GM12865 (cell line): ENCODE data around the gene SPTAN1.

Experiments used
- DNase-seq: peaks from one replicate; pipeline ENCODE4 v3.0.0; 2010; ENCODE audit warnings: low read depth
- H3K4me3 ChIP-seq: 2 replicates; pipeline ENCODE4 v1.5.1; 2011; ENCODE audit warnings: mild to moderate bottlenecking, low read depth, low read length, control low read depth
- TF ChIP-seq, protein P1 (sequence below): IDR thresholded peaks from 2 replicates; pipeline ENCODE4 v1.5.1; 2011; ENCODE audit warnings: low read length, control low read depth, low read depth, inconsistent platforms; ENCODE audit not compliant: insufficient read depth; ENCODE audit errors: missing control alignments

SPTAN1 gene

DNA sequence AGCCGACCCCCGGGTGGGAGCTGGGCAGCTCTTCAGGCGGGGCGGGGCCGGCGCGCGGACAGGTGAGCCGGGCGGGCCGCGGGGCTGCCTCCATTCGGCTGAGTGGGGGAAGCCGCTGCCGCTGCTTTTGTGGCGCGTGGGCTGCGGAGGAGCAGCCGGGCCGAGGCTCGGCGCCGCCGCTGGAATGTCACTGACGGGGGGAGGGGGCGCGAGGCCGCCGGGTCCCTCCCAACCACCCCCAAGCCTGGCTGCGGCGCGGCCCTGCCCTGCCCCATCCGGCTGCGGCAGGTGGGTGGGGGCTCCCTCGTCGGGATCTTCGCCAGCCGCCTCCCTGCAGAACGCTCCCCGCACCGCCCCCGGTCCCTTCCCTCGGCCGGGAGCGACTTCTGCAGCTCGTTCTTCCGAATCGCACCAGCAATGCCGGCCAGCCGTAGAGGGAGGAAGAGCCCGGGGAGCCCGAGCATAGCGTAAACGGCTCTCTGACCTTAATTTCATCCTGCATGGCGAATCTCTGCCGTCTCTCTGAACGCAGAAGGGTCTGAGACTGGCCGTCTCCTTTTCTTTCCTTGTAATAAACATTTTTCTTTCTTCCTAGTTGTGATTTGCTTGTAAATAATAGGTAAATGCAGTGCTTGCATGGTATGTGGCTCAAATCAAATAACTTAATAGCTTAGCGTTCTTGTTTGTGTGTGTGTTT lies 505 bp downstream of the SPTAN1 start:
- DNase-seq, result peak; percentile 50
- peak overlapping the region; percentile 91 for H3K4me3 ChIP-seq
- TF ChIP-seq, protein P1, sequence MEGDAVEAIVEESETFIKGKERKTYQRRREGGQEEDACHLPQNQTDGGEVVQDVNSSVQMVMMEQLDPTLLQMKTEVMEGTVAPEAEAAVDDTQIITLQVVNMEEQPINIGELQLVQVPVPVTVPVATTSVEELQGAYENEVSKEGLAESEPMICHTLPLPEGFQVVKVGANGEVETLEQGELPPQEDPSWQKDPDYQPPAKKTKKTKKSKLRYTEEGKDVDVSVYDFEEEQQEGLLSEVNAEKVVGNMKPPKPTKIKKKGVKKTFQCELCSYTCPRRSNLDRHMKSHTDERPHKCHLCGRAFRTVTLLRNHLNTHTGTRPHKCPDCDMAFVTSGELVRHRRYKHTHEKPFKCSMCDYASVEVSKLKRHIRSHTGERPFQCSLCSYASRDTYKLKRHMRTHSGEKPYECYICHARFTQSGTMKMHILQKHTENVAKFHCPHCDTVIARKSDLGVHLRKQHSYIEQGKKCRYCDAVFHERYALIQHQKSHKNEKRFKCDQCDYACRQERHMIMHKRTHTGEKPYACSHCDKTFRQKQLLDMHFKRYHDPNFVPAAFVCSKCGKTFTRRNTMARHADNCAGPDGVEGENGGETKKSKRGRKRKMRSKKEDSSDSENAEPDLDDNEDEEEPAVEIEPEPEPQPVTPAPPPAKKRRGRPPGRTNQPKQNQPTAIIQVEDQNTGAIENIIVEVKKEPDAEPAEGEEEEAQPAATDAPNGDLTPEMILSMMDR, result no peak

DNA sequence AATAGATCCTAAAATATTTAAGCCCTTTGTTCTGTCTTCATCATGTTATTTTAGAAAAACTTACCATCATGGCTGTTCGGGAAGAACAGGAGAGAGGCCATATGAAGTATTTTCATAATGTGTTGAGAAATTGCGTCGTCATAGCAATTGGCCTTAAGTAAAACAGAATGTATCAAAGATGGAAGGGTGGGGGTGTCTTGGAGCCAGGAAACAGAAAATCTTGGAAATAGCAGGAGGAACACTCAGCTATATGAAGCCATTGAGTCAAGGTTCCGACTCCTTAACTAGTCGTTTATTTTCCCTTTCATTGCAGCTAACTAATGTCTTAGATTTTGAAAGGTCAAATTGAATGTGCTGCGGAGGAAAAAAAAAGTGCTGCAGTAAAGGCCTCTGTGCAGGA lies 1.3 kb downstream of the SPTAN1 start:
- H3K4me3 ChIP-seq, result peak overlapping the region; percentile 91
- TF ChIP-seq, protein P1, result no peak
- DNase-seq, result no peak

DNA sequence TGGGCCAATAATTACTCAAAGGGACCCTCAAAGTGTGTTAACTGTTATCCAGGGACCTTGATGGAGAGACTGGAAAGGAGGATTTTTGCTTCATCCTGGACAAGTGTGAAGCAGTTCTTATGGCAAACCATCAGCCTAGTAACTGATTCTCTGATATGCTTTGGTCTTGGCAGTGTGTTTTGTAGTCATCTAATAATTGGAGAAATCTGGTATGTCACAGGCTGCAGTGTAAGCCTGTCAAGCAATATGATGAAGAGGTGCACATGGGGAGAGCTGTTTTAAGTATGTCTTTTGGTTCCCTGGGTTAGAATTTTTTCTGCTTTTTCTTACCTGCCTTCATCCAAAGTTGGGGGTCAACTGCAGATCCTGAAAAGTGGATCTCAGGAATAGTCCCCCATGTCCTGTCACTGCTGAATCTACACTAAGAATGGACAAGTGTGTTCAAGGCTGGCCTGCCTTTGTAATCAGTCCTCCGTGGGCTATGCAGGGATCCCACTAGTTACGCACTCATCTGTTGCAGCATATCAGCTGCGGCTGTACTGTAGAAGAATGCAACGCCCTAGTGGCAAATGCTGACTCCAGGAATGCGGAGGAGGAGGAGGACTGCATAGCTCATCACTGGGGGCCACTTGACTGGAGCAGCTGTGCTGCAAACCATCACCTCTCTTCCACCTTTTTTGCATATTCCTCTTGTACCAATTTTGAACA lies 1.9 kb downstream of the SPTAN1 start:
- TF ChIP-seq, protein P1, result no peak
- peak; percentile 46 for DNase-seq
- H3K4me3 ChIP-seq, result peak overlapping the region; percentile 91

DNA sequence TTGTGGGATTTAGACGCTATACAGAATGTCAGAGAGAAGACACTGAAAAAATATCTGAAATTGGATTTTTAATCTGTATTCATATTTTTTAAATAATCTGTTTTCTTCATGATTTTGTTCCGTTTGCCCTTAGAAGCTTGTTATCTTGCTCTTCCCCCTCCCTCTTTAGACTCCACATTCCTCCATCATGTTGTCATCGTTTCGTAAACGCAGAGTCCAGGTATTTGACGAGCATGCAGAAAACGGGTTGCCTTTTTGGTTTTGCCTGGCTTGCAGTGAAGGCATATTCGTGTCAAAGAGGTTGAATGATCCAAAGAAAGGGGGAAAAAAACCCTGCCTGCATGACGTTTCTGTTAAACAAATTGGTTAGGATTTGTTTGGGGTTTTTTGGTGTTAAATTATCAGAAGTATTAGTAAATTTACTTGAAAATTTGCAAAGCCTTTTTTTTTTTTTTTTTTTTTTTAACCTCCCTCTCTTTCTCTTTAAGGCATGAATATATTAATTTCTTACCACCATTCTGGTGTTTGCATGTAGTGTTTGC lies 2.9 kb downstream of the SPTAN1 start:
- no peak overlapping the region for H3K4me3 ChIP-seq
- TF ChIP-seq, protein P1, result no peak
- no peak for DNase-seq

DNA sequence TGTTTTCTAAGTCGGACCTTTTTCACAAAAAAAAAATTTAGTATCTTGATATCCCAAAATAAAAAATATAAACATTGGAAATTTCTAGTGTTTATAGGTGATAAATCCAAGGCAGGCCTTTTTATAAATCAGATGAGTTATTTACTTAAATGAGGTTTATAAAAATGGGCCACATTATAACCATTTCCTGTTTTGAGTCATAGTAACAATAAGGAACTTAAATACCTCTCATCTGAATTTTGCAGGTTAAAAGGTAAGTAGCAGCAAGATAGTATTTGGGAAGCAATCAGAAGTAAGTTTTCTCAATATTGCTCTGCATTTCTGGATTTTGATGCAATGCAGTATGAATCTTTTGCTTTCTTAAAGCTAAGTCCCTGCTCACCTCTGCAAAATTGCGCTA lies 3.9 kb downstream of the SPTAN1 start:
- no peak overlapping the region for H3K4me3 ChIP-seq
- TF ChIP-seq, protein P1, result no peak
- peak; percentile 21 for DNase-seq

DNA sequence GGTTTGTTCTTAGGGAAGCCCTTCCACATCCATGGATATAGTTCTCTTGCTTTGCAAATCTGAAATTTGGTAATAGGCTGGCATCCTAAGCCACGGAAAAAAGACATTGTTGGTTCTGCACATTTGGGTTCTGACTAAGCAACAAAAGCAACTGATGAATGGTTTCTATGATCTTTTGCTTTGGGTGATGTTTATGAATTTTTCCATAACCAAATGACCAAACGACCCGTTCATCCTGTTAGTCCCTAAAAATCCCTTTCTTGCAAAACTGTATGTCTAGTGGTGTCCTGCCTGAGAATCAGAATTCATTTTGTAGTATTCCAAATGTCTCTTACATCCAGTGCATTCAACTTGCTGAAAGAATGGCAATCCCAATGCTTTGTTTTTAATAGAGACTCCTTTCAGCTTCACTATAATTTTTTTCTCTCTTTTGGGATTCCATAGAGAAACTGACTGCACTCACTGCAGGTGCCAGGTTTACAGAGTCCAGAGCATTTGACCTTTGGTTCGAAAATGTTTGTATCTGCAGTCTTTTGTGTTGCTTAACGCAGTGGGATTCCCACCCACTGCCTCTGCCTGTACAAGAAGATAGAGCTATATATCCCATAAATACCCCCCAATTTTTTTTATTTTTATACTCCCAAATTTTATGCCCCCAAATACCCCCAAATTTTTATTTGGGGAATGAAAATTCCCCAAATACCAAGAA lies 4.7 kb downstream of the SPTAN1 start:
- no peak for DNase-seq
- H3K4me3 ChIP-seq, result no peak overlapping the region
- TF ChIP-seq, protein P1, result no peak
